H1 (cell line): ENCODE data around the gene FREM2. TPM values are rescaled to one million over a fixed set of nuclear protein-coding genes. Genes with fewer than 3 reads are reported as not detected.

Source experiments
- CTCF ChIA-PET: fragments of 300-600 bp; sonication (Branson Sonifier 250); formaldehyde crosslinking; loops from one replicate; lab custom pipeline; 2021; ENCODE audit not compliant: partially characterized antibody; lab: Charles Lee
- POLR2A ChIA-PET: fragments of 300-600 bp; sonication (Branson Sonifier 250); formaldehyde crosslinking; loops from one replicate; lab custom pipeline; 2021; ENCODE audit warnings: inconsistent platforms; ENCODE audit not compliant: partially characterized antibody; lab: Charles Lee
- DNase-seq, 2 experiments: peaks; one replicate each; pipeline versions ENCODE4 v3.0.0 to v3.0.0-alpha.2; 2010 to 2022; ENCODE audit warnings: low spot score in 2 of 2, low read depth in 1 of 2, mixed read lengths in 1 of 2
- FAIRE-seq: peaks from 2 replicates; lab custom pipeline; 2011; peaks lifted over from hg19 to GRCh38; lab: Jason Lieb, UNC
- H2AFZ ChIP-seq: 2 replicates; pipeline ENCODE4 v1.8.1; 2012; ENCODE audit warnings: low read length, inconsistent platforms
- H2AK5ac ChIP-seq: 2 replicates; pipeline ENCODE4 v1.6.1; 2013; ENCODE audit warnings: low read depth, low read length
- H2BK120ac ChIP-seq: replicated peaks from 2 replicates; pipeline ENCODE3; 2013; ENCODE audit warnings: low read depth, low read length, inconsistent platforms
- H2BK12ac ChIP-seq: 2 replicates; pipeline ENCODE4 v1.6.1; 2013; ENCODE audit warnings: low read depth, low read length
- H2BK15ac ChIP-seq: 2 replicates; pipeline ENCODE4 v1.6.1; 2013; ENCODE audit warnings: low read length
- H2BK20ac ChIP-seq: 2 replicates; pipeline ENCODE4 v1.6.1; 2013; ENCODE audit warnings: low read length
- H2BK5ac ChIP-seq: 2 replicates; pipeline ENCODE4 v1.6.1; 2013; ENCODE audit warnings: low read depth, low read length
- H3K14ac ChIP-seq: 2 replicates; pipeline ENCODE4 v1.6.1; 2013; ENCODE audit warnings: inconsistent platforms; ENCODE audit not compliant: insufficient read length
- H3K18ac ChIP-seq: 2 replicates; pipeline ENCODE4 v1.6.1; 2013; ENCODE audit warnings: low read length; ENCODE audit errors: extremely low read depth
- H3K23ac ChIP-seq: 2 replicates; pipeline ENCODE4 v1.6.1; 2013; ENCODE audit warnings: inconsistent platforms; ENCODE audit not compliant: insufficient read length
- H3K23me2 ChIP-seq: 2 replicates; pipeline ENCODE4 v1.6.1; 2013; ENCODE audit warnings: low read depth, low read length
- H3K27ac ChIP-seq: 2 replicates; pipeline ENCODE4 v1.6.1; 2011; ENCODE audit warnings: low read depth, low read length, inconsistent platforms
- H3K27me3 ChIP-seq, 4 experiments: replicated peaks in 1 of 4; 1 replicate in 1 of 4; 2 replicates in 3 of 4; pipeline versions ENCODE4 v1.6.1 to v1.8.1; 2011 to 2013; ENCODE audit warnings: low read length in 3 of 4, mild to moderate bottlenecking in 3 of 4, inconsistent platforms in 2 of 4, mixed read lengths in 2 of 4, moderate library complexity in 1 of 4; ENCODE audit not compliant: control insufficient read depth in 3 of 4, insufficient read depth in 3 of 4; ENCODE audit errors: extremely low read depth in 1 of 4
- H3K36me3 ChIP-seq, 4 experiments: 2 replicates each; pipeline versions ENCODE4 v1.6.1 to v1.8.1; 2011 to 2013; ENCODE audit warnings: mild to moderate bottlenecking in 4 of 4, low read length in 3 of 4, moderate library complexity in 2 of 4, control low read depth in 1 of 4, inconsistent platforms in 1 of 4; ENCODE audit not compliant: insufficient read depth in 4 of 4, control insufficient read depth in 2 of 4
- H3K4ac ChIP-seq: replicated peaks from 2 replicates; pipeline ENCODE3; 2013; ENCODE audit warnings: low read length, low read depth, mixed read lengths, inconsistent platforms; ENCODE audit not compliant: insufficient read length
- H3K4me1 ChIP-seq, 4 experiments: replicated peaks in 1 of 4; 1 replicate in 1 of 4; 2 replicates in 3 of 4; pipeline versions ENCODE4 v1.6.1 to v1.8.1; 2011 to 2013; ENCODE audit warnings: low read length in 3 of 4, inconsistent platforms in 2 of 4, mixed read lengths in 1 of 4; ENCODE audit not compliant: insufficient read depth in 4 of 4, control insufficient read depth in 3 of 4
- H3K4me2 ChIP-seq, 2 experiments: 2 replicates each; pipeline versions ENCODE4 v1.6.1 to v1.8.1; 2011 to 2013; ENCODE audit warnings: low read depth in 2 of 2, low read length in 2 of 2, control low read depth in 1 of 2, inconsistent platforms in 1 of 2, mild to moderate bottlenecking in 1 of 2; ENCODE audit not compliant: insufficient read depth in 1 of 2
- H3K4me3 ChIP-seq, 4 experiments: fragments of 200-600, 300-600 bp in 1 of 4; sonication (generic), shearing (Covaris generic), sonication (Bioruptor Twin) in 1 of 4; 2 replicates each; pipeline versions ENCODE4 v1.5.1 to v1.8.1; 2011 to 2016; ENCODE audit warnings: low read length in 4 of 4, low read depth in 3 of 4, control low read depth in 2 of 4, inconsistent platforms in 2 of 4, mild to moderate bottlenecking in 2 of 4, mixed read lengths in 1 of 4, moderate library complexity in 1 of 4; ENCODE audit not compliant: insufficient read depth in 2 of 4; ENCODE audit errors: extremely low read depth in 1 of 4
- H3K56ac ChIP-seq: replicated peaks from 2 replicates; pipeline ENCODE3; 2013; ENCODE audit warnings: low read depth, mild to moderate bottlenecking, mixed read lengths, low read length, inconsistent platforms; ENCODE audit not compliant: insufficient read length
- H3K79me1 ChIP-seq: 2 replicates; pipeline ENCODE4 v1.6.1; 2013; ENCODE audit warnings: low read depth, low read length, control low read depth
- H3K79me2 ChIP-seq, 2 experiments: 2 replicates each; pipeline versions ENCODE4 v1.6.1 to v1.8.1; 2012 to 2013; ENCODE audit warnings: low read length in 2 of 2, mild to moderate bottlenecking in 2 of 2, inconsistent platforms in 1 of 2; ENCODE audit not compliant: insufficient read depth in 2 of 2, control insufficient read depth in 1 of 2
- H3K9ac ChIP-seq, 4 experiments: replicated peaks in 1 of 4; 1 replicate in 1 of 4; 2 replicates in 3 of 4; pipeline versions ENCODE4 v1.6.1 to v1.8.1; 2011 to 2013; ENCODE audit warnings: low read depth in 3 of 4, low read length in 3 of 4, control low read depth in 2 of 4, mild to moderate bottlenecking in 2 of 4, moderate library complexity in 2 of 4, inconsistent platforms in 1 of 4; ENCODE audit errors: extremely low read depth in 1 of 4
- H3K9me3 ChIP-seq, 2 experiments: 2 replicates each; pipeline versions ENCODE4 v1.6.1 to v1.8.1; 2012 to 2013; ENCODE audit warnings: mild to moderate bottlenecking in 2 of 2, moderate library complexity in 2 of 2, control low read depth in 1 of 2, inconsistent platforms in 1 of 2, low read depth in 1 of 2, low read length in 1 of 2, mixed read lengths in 1 of 2; ENCODE audit not compliant: insufficient read depth in 2 of 2
- H4K20me1 ChIP-seq, 2 experiments: replicated peaks in 1 of 2; 2 replicates each; pipeline versions ENCODE3 to v1.8.1; 2011 to 2013; ENCODE audit warnings: inconsistent platforms in 2 of 2, low read length in 2 of 2, mild to moderate bottlenecking in 1 of 2; ENCODE audit not compliant: insufficient read depth in 2 of 2, control insufficient read depth in 1 of 2
- H4K5ac ChIP-seq: 2 replicates; pipeline ENCODE4 v1.6.1; 2013; ENCODE audit warnings: low read length, low read depth, mixed read lengths, inconsistent platforms; ENCODE audit not compliant: insufficient read length
- H4K8ac ChIP-seq: 2 replicates; pipeline ENCODE4 v1.8.0; 2013; ENCODE audit warnings: mild to moderate bottlenecking, moderate library complexity, low read length, inconsistent platforms; ENCODE audit not compliant: insufficient read depth; ENCODE audit errors: extremely low read depth
- H4K91ac ChIP-seq: replicated peaks from 2 replicates; pipeline ENCODE3; 2013; ENCODE audit warnings: low read length, mixed read lengths, inconsistent platforms; ENCODE audit not compliant: insufficient read length
- CHD1 ChIP-seq: IDR thresholded peaks from 2 replicates; pipeline ENCODE4 v1.6.1; 2012; ENCODE audit warnings: low read depth, low read length, improper control_type of control experiment
- CTBP2 ChIP-seq: IDR thresholded peaks from 2 replicates; pipeline ENCODE4 v1.7.0; 2011; ENCODE audit warnings: borderline replicate concordance, mild to moderate bottlenecking, moderate library complexity, mixed read lengths, low read length; ENCODE audit not compliant: insufficient read depth, insufficient read length
- POLR2A ChIP-seq, 2 experiments: IDR thresholded peaks; 1 replicate in 1 of 2; 2 replicates in 1 of 2; pipeline ENCODE4 v1.6.1; 2011; ENCODE audit warnings: low read depth in 2 of 2, low read length in 2 of 2, mild to moderate bottlenecking in 2 of 2; ENCODE audit errors: control extremely low read depth in 1 of 2
- RBBP5 ChIP-seq: IDR thresholded peaks from 2 replicates; pipeline ENCODE4 v1.7.1; 2012; ENCODE audit warnings: low read depth, mild to moderate bottlenecking, inconsistent platforms, low read length, moderate library complexity, borderline replicate concordance
- SIN3A ChIP-seq, 2 experiments: IDR thresholded peaks in 1 of 2; conservative IDR thresholded peaks in 1 of 2; 2 replicates each; pipeline ENCODE4 v1.6.1; 2011 to 2012; ENCODE audit warnings: low read length in 2 of 2, improper control_type of control experiment in 1 of 2, low read depth in 1 of 2, mild to moderate bottlenecking in 1 of 2
- WGBS, 2 experiments: shearing (Covaris generic) in 1 of 2; methylation state at CpG; one replicate each; pipeline versions ENCODE4 v1.1.6 to v1.1.7; 2013 to 2015; ENCODE audit warnings: low lambda C conversion rate in 2 of 2, mixed read lengths in 2 of 2, inconsistent platforms in 1 of 2, low coverage in 1 of 2, missing lambda C conversion rate in 1 of 2; ENCODE audit not compliant: insufficient replicate concordance in 2 of 2, insufficient coverage in 1 of 2, insufficient read length in 1 of 2; ENCODE audit errors: extremely low coverage in 1 of 2, missing lambda C conversion rate in 1 of 2; 5-methylcytosine and 5-hydroxymethylcytosine counted together
- polyA plus RNA-seq, 7 experiments: library from polyadenylated mRNA; depleted of rRNA in 3 of 7; stranded (reverse) in 5 of 7; unstranded in 2 of 7; fragments of >200 nt in 5 of 7; fragments of 200-250 nt in 2 of 7; gene quantifications; 1 replicate in 5 of 7; 2 replicates in 1 of 7; 4 replicates in 1 of 7; pipeline versions ENCODE4 v1.2.1 to v1.2.3, GENCODE V29; 2011 to 2013; ENCODE audit warnings: missing spikeins in 2 of 7, mixed read lengths in 2 of 7
- total RNA-seq: library from RNA; stranded (reverse); fragmentation: NEBNext Ultra II Directional; extraction: Animal tissue kit (Norgen Biotek cat#: 25700); gene quantifications from 2 replicates; pipeline ENCODE4 v1.2.1, GENCODE V29; 2021

FREM2 gene
- total and polyA plus RNA-seq, 2 of the 8 experiments (the other 6 are each of a cell fraction or from before 2014, with no cell fraction given) = 11.6 to 22.8 TPM

- Histone ChIP-seq H2AK5ac (no peak overlapping the region), H4K5ac (no peak overlapping the region), H2BK15ac (no peak overlapping the region), H3K79me2 (no peaks in the 10 kb centered on the region), H3K4me1 (peaks cover 0 to 2% (median 0%) of the 10 kb centered on the region in 4 experiments; a peak in 1 of 7 replicates), H4K91ac (no peak overlapping the region), H3K36me3 (no peaks in the 10 kb centered on the region), H3K79me1 (no peaks in the 10 kb centered on the region), H3K4me3 (no peak overlapping the region), H2BK120ac (no peak overlapping the region), H3K23ac (no peak overlapping the region), H2BK20ac (no peak overlapping the region), H2BK5ac (no peak overlapping the region), H3K4me2 (no peak overlapping the region), H3K4ac (no peak overlapping the region), H3K9me3 (no peaks in the 10 kb centered on the region), H3K27me3 (no peaks in the 10 kb centered on the region), H3K23me2 (no peaks in the 10 kb centered on the region; the same call in 1 of the 2 replicates), H4K8ac (no peak overlapping the region), H3K18ac (no peak overlapping the region), H3K9ac (no peak overlapping the region), H3K56ac (no peak overlapping the region), H2BK12ac (no peak overlapping the region), H3K27ac (no peak overlapping the region), H3K14ac (no peak overlapping the region), H4K20me1 (no peaks in the 10 kb centered on the region), H2AFZ (no peak overlapping the region)
- POLR2A ChIA-PET = no interaction called here
- FAIRE-seq = no peak
- no peak for TF ChIP-seq POLR2A (IDR thresholded peaks at IDR 0.05; ENCODE audit: control extremely low read depth in 1 of 2, low read depth in 2 of 2, low read length in 2 of 2)
- no peak for TF ChIP-seq CTBP2
- TF ChIP-seq SIN3A (conservative IDR thresholded peaks at IDR 0.05 in 1 of 2, IDR thresholded peaks at IDR 0.05 in 1 of 2; ENCODE audit: low read depth in 1 of 2, low read length in 2 of 2) = no peak
- TF ChIP-seq RBBP5 = no peak
- no peak for TF ChIP-seq CHD1
- no peak for DNase-seq
- CTCF ChIA-PET = interaction anchor here (1.0 to 1.5 kb wide), 3 partner anchors 15 to 54 kb away, joined by 3 to 4 read pairs (median 3); no protein-coding TSS in a partner anchor
- WGBS, 2 experiments = 69% methylated on average over 2 of the region's 2 CpGs; no CpG with 5 or more reads in 1 of the 2 experiments
These were observed 26.2 kb downstream of the FREM2 start for GRCh38 chr13:38713046-38713445.
